ENCODE data around the gene WDR43.

DNA sequence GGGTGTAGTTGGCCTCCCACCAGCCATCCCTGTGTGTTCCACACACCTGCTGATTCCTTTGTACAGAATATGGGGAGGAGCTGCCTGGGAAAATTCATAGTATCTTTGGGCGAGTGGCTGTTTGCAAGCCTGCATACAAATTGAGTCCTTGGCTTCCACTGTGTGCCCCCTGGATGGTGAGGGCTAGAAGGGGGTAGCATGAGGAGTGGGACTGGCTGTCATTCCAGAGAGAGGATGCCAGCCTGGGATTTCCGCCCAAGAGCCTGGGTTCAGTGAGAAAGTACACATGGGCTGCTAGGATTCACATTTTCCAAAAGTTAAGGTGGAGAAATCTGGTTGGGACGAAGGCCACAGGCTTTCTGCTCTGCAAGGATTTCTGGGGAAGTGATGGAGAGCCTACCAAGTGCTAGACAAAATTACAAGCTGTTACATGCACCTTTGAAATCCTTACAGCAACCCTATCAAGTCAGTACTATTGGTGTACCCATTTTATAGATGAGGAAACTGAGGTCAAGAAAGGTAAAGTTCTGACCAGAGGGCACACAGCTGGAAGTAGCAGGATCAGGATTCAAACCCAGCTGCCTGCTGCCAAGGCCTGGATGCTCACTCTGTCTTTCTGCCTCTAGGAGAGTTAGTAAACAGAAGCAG is 86.0 kb downstream of the WDR43 start:
- TF ChIP-seq, protein P1, sequence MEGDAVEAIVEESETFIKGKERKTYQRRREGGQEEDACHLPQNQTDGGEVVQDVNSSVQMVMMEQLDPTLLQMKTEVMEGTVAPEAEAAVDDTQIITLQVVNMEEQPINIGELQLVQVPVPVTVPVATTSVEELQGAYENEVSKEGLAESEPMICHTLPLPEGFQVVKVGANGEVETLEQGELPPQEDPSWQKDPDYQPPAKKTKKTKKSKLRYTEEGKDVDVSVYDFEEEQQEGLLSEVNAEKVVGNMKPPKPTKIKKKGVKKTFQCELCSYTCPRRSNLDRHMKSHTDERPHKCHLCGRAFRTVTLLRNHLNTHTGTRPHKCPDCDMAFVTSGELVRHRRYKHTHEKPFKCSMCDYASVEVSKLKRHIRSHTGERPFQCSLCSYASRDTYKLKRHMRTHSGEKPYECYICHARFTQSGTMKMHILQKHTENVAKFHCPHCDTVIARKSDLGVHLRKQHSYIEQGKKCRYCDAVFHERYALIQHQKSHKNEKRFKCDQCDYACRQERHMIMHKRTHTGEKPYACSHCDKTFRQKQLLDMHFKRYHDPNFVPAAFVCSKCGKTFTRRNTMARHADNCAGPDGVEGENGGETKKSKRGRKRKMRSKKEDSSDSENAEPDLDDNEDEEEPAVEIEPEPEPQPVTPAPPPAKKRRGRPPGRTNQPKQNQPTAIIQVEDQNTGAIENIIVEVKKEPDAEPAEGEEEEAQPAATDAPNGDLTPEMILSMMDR (IDR thresholded peaks at IDR 0.05; ENCODE audit: low read depth, low read length), result no peak
- no peak for TF ChIP-seq POLR2A (IDR thresholded peaks at IDR 0.05; ENCODE audit: extremely low read depth, insufficient read length)
- TF ChIP-seq, protein P2, sequence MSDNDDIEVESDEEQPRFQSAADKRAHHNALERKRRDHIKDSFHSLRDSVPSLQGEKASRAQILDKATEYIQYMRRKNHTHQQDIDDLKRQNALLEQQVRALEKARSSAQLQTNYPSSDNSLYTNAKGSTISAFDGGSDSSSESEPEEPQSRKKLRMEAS (IDR thresholded peaks at IDR 0.05; ENCODE audit: low read depth, low read length), result no peak

Measured in NB4 (cell line).